GM18526 (cell line): ENCODE measurements around the gene SFT2D1.

Experiments used
- POLR2A ChIP-seq: IDR thresholded peaks from 3 replicates; pipeline ENCODE4 v1.6.1; 2011; ENCODE audit not compliant: insufficient read length; ENCODE audit errors: extremely low read depth

Gene SFT2D1

GRCh38 chr6:166342349-166343149 is at the start of gene SFT2D1:
Gene SFT2D1, minus strand, starts transcription at chr6:166342545. Its CDS starts 64 bp downstream, at chr6:166342481.
- TF ChIP-seq POLR2A: peak; percentile 98

- no peak for TF ChIP-seq POLR2A
Observed at GRCh38 chr6:166389119-166389518, 46.8 kb upstream of the SFT2D1 start.

GRCh38 chr6:166388290-166389004 is 46.1 kb upstream of the SFT2D1 start:
- TF ChIP-seq POLR2A: no peak

- no peak for TF ChIP-seq POLR2A
Observed at GRCh38 chr6:166387642-166388289, 45.4 kb upstream of the SFT2D1 start.

- TF ChIP-seq POLR2A: no peak
Observed at GRCh38 chr6:166386111-166386510, 43.8 kb upstream of the SFT2D1 start.

- TF ChIP-seq POLR2A: peak; percentile 70
Observed at GRCh38 chr6:166382933-166383801, 40.8 kb upstream of the SFT2D1 start, which contains the start of gene MPC1. Gene MPC1, minus strand, starts transcription at chr6:166382940. Its CDS starts 64 bp downstream, at chr6:166382876.

GRCh38 chr6:166382500-166382932 is 40.2 kb upstream of the SFT2D1 start:
- peak; percentile 59 for TF ChIP-seq POLR2A

GRCh38 chr6:166381733-166382499 is 39.6 kb upstream of the SFT2D1 start:
- no peak for TF ChIP-seq POLR2A

GRCh38 chr6:166381381-166381732 is 39.0 kb upstream of the SFT2D1 start:
- TF ChIP-seq POLR2A: no peak

- TF ChIP-seq POLR2A: no peak
Observed at GRCh38 chr6:166379800-166380199, 37.5 kb upstream of the SFT2D1 start.

GRCh38 chr6:166379103-166379586 is 36.8 kb upstream of the SFT2D1 start:
- TF ChIP-seq POLR2A: no peak

GRCh38 chr6:166377721-166378120 is 35.4 kb upstream of the SFT2D1 start:
- TF ChIP-seq POLR2A: no peak

GRCh38 chr6:166375013-166375412 is 32.7 kb upstream of the SFT2D1 start:
- no peak for TF ChIP-seq POLR2A

- no peak for TF ChIP-seq POLR2A
Observed at GRCh38 chr6:166370489-166370888, 28.1 kb upstream of the SFT2D1 start.

- TF ChIP-seq POLR2A: no peak
Observed at GRCh38 chr6:166369782-166370181, 27.4 kb upstream of the SFT2D1 start.
